Heart left ventricle (tissue), 16 donors: ENCODE measurements around the gene NBL1. TPM values are rescaled to one million over a fixed set of nuclear protein-coding genes. Genes with fewer than 3 reads are reported as not detected.

Source experiments
- ATAC-seq, 4 donors: fragments of 200-7000 bp; cut with Tn5 transposase; one replicate each; pipeline ENCODE4 v1.9.1; 2020 to 2022; ENCODE audit warnings: moderate library complexity in 4 of 4, mild to moderate bottlenecking in 3 of 4, moderate number of reproducible peaks in 1 of 4
- DNase-seq, 5 donors: peaks; one replicate each; pipeline ENCODE4 v3.0.0-alpha.2; 2020
- H3K27ac ChIP-seq, 12 donors: fragments of 200-600 bp; sonication (generic) in 4 of 12; one replicate each; pipeline versions ENCODE4 v1.5.0 to v1.8.0; 2016 to 2022; ENCODE audit warnings: mild to moderate bottlenecking in 2 of 12
- H3K27me3 ChIP-seq, 9 donors: fragments of 200-600 bp; sonication (generic) in 2 of 9; one replicate each; pipeline versions ENCODE4 v1.5.1 to v1.8.0; 2016 to 2022; ENCODE audit warnings: mild to moderate bottlenecking in 3 of 9
- H3K36me3 ChIP-seq, 9 donors: fragments of 200-600 bp; sonication (generic) in 2 of 9; one replicate each; pipeline versions ENCODE4 v1.5.0 to v1.8.0; 2018 to 2022; ENCODE audit warnings: mild to moderate bottlenecking in 2 of 9
- H3K4me1 ChIP-seq, 12 donors: fragments of 200-600 bp; sonication (generic) in 4 of 12; one replicate each; pipeline versions ENCODE4 v1.5.0 to v1.8.0; 2016 to 2022; ENCODE audit warnings: mild to moderate bottlenecking in 3 of 12
- H3K4me3 ChIP-seq, 12 donors: fragments of 200-600 bp; sonication (generic) in 4 of 12; one replicate each; pipeline versions ENCODE4 v1.5.0 to v1.8.0; 2017 to 2022; ENCODE audit warnings: mild to moderate bottlenecking in 9 of 12, moderate library complexity in 4 of 12
- H3K9me3 ChIP-seq, 12 donors: fragments of 200-600 bp; sonication (generic) in 4 of 12; one replicate each; pipeline versions ENCODE4 v1.5.0 to v1.8.0; 2016 to 2022; ENCODE audit warnings: mild to moderate bottlenecking in 1 of 12
- POLR2A ChIP-seq, 2 donors: fragments of 450-650 bp; IDR thresholded peaks; one replicate each; pipeline ENCODE4 v1.6.1; 2017; ENCODE audit warnings: antibody characterized with exemption in 2 of 2, mild to moderate bottlenecking in 2 of 2, moderate library complexity in 2 of 2
- WGBS, 4 donors: extraction: QIAGEN DNeasy Blood & Tissue Kit in 2 of 4; methylation state at CpG; one replicate each; pipeline versions ENCODE4 v1.1.5 to v1.1.7; 2013 to 2018; 5-methylcytosine and 5-hydroxymethylcytosine counted together
- intact Hi-C, 10 donors: fragments of 100-400 bp; cut with DNase I; formaldehyde crosslinking; loops; one replicate each; pipeline versions ENCODE4 v1.11.1 to v1.14.2; 2022
- polyA plus RNA-seq, 2 donors: library from polyadenylated mRNA; stranded (reverse); fragments of 200-250 nt; gene quantifications; one replicate each; pipeline ENCODE4 v1.2.3, GENCODE V29; 2013
- total RNA-seq, 9 donors: library from RNA; depleted of rRNA in 2 of 9; stranded (reverse); fragments of >200 nt in 2 of 9; fragmentation: NEBNext Ultra II Directional in 3 of 9; extraction: Animal tissue kit (Norgen Biotek cat#: 25700) in 3 of 9; gene quantifications; one replicate each; pipeline versions ENCODE4 v1.1.0 to v1.2.4, GENCODE V29; 2016 to 2023
- TF ChIP-seq, protein P1 (sequence below), 12 donors: fragments of 200-600 bp; sonication (generic) in 4 of 12; IDR thresholded peaks; one replicate each; pipeline versions ENCODE4 v1.5.0 to v1.8.0; 2018 to 2022; ENCODE audit warnings: antibody characterized with exemption in 12 of 12, mild to moderate bottlenecking in 5 of 12
- donor health status: ischemic (EF 13 %, LVEDD 7.1; RV severe dilation, severe dysfunction).
- donor health status: healthy with polysubstance abuse.
- donor health status: DM: no; HTN: yes; CAD: no.
- donor health status: DM: no; HTN: no; CAD: no.
- donor health status: ischemic (EF 25% LVEDD 6.9; RV normal size, moderate dysfunction).
- donor health status: ischemic (EF 25% LVEDD 5.7; RV mildly dilated, moderate dysfunction).
- donor health status: healthy.
- donor health status: DM: yes; HTN: yes; CAD: no.
- donor health status: ischemic (EF 35%, LVEDD 5.7; RV mildly dilated, moderate dysfunction).
- donor health status: nonischemic (EF 11% LVEDD 7.7; RV severe dilation, severe dysfunction).
- donor health status: DM: yes; HTN: yes; CAD: no.
- donor health status: PGD.
- donor health status: ischemic (EF 29% LVEDD 5.4; RV normal size, mild dysfunction).
- donor health status: nonischemic (EF 23%, LVEDD 6.1; RV moderate dilation, normal function).

NBL1 gene
- total and polyA plus RNA-seq, 11 donors, result 19.3 to 61.4 (median 33.1) TPM

DNA sequence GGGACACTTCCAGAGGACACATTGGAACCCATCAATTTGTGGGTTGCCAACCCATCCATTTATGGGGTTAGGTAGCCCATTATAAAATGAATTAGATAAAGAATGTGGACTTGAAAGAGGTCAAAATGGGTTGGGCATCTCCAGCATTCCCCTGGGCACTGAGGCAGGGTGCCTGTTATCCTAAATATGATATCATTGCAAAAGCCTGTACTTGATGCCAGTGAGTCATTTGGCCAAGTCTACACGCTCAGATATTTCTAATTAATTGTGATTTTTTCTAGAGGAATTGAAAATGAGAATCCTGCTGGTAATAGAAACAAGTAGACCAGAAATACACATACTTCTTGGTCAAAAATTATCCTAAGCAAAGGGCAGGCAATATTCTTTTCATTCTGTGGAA is 21.9 kb upstream of the NBL1 start:
- H3K9me3 ChIP-seq, result no peaks in the 10 kb centered on the region
- H3K4me3 ChIP-seq, result no peak overlapping the region
- H3K27me3 ChIP-seq, result no peaks in the 10 kb centered on the region
- intact Hi-C loops, result no loop called here
- peaks cover 0 to 46% (median 31%) of the 10 kb centered on the region in 12 donors for H3K4me1 ChIP-seq
- no peak for ATAC-seq
- peaks cover 0 to 56% (median 45%) of the 10 kb centered on the region in 9 donors for H3K36me3 ChIP-seq
- 65 to 89% (median 69%) methylated on average over 1 of the region's 1 CpG for WGBS, 4 donors
- TF ChIP-seq POLR2A (IDR thresholded peaks at IDR 0.05), result no peak
- TF ChIP-seq, protein P1, sequence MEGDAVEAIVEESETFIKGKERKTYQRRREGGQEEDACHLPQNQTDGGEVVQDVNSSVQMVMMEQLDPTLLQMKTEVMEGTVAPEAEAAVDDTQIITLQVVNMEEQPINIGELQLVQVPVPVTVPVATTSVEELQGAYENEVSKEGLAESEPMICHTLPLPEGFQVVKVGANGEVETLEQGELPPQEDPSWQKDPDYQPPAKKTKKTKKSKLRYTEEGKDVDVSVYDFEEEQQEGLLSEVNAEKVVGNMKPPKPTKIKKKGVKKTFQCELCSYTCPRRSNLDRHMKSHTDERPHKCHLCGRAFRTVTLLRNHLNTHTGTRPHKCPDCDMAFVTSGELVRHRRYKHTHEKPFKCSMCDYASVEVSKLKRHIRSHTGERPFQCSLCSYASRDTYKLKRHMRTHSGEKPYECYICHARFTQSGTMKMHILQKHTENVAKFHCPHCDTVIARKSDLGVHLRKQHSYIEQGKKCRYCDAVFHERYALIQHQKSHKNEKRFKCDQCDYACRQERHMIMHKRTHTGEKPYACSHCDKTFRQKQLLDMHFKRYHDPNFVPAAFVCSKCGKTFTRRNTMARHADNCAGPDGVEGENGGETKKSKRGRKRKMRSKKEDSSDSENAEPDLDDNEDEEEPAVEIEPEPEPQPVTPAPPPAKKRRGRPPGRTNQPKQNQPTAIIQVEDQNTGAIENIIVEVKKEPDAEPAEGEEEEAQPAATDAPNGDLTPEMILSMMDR (IDR thresholded peaks at IDR 0.05), result no peak
- no peak for DNase-seq
- H3K27ac ChIP-seq, result no peak overlapping the region

DNA sequence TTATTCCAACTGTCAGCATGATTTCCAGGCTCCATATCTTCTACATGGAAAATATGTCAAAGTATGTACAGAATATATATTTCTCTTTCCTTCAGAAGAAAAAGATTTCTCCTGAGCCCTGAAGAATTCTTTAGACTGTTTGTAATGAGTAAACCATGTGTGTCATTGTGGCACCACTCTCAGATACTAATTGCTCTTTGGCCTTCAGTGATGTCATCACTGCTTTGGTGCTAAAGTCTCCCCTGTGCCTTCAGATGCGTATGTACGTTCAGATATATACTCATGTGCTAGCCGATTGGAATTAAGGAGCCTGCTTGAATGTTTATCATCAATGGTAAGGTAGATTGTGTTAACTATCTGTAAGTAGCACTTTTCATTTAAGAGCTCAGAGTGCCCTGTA is 20.6 kb upstream of the NBL1 start:
- no peak overlapping the region for H3K4me3 ChIP-seq
- WGBS, 4 donors, result 80 to 97% (median 85%) methylated on average over 3 of the region's 3 CpGs
- H3K27ac ChIP-seq, result no peak overlapping the region
- peaks cover 0 to 57% (median 52%) of the 10 kb centered on the region in 9 donors for H3K36me3 ChIP-seq
- ATAC-seq, result no peak
- TF ChIP-seq, protein P1 (IDR thresholded peaks at IDR 0.05), result no peak
- TF ChIP-seq POLR2A (IDR thresholded peaks at IDR 0.05), result no peak
- peaks cover 0 to 43% (median 31%) of the 10 kb centered on the region in 12 donors for H3K4me1 ChIP-seq
- no peak for DNase-seq
- no peaks in the 10 kb centered on the region for H3K9me3 ChIP-seq
- intact Hi-C loops, result no loop called here
- no peaks in the 10 kb centered on the region for H3K27me3 ChIP-seq

DNA sequence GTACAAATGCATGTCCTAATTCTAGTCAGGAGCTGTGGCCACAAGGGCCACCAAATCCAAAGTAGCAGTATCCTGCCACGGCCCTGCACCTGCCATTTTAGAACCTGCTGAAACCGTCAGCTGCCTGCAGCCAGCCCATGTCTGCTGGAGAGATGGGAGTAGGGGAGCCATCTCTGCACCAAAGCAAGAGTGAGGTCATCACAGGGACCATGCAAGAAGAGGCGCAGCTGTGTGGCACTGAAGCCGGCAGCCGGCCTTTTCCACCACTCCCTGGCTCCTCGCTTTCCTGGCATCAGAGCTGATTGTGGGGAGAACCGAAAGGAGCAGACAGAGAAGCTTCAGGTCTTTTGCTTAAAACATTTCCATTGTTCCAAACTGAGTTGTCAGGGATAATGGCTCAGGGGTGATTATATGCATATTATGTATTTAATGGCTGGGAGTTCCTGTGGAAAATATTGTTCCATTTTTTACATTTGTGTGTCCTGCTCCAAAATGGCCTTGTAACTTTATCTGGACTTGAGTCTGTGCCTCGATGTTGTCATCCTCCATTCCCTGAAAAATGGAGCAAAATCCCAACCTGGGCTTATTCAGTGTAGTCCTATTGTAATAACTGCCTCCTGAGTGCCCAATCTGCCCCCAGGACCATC is 18.7 kb upstream of the NBL1 start:
- ATAC-seq (no peak), DNase-seq (no peak)
- peaks cover 0 to 72% (median 52%) of the 10 kb centered on the region in 9 donors for H3K36me3 ChIP-seq
- H3K4me3 ChIP-seq, result no peak overlapping the region
- WGBS, 4 donors, result 87 to 96% (median 95%) methylated on average over 8 of the region's 8 CpGs
- no peaks in the 10 kb centered on the region for H3K27me3 ChIP-seq
- intact Hi-C loops, result no loop called here
- TF ChIP-seq, protein P1 (IDR thresholded peaks at IDR 0.05), result no peak
- no peak for TF ChIP-seq POLR2A (IDR thresholded peaks at IDR 0.05)
- H3K4me1 ChIP-seq, result peaks cover 0 to 32% (median 15%) of the 10 kb centered on the region in 12 donors
- peak overlapping the region in 1 of 12 donors; percentile 59 for H3K27ac ChIP-seq
- H3K9me3 ChIP-seq, result no peaks in the 10 kb centered on the region

DNA sequence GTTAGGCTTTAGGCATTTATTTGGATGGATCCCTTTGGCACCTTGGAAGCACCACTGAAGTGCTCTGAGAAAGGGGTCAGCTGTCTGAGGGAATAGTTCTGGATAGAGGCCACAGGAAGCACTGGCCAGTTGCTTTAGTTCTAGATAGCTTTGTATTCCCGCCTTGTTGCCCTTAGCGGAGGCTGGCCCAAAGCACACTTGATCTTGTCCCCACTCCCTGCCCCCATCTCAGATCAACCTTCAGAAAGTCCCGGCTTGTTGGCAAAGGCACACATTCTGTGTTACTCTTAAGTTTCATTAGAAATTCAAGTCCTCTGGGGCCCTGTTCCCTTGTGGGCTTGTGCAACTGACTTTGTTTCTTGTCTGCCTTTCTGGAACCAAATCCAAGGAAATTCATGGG is 15.2 kb upstream of the NBL1 start:
- intact Hi-C loops, result no loop called here
- DNase-seq, result no peak
- no peaks in the 10 kb centered on the region for H3K9me3 ChIP-seq
- no peak for TF ChIP-seq POLR2A (IDR thresholded peaks at IDR 0.05)
- TF ChIP-seq, protein P1 (IDR thresholded peaks at IDR 0.05), result no peak
- no peak overlapping the region for H3K4me3 ChIP-seq
- H3K27me3 ChIP-seq, result no peaks in the 10 kb centered on the region
- no peak for ATAC-seq
- peaks cover 0 to 62% (median 43%) of the 10 kb centered on the region in 9 donors for H3K36me3 ChIP-seq
- no peak overlapping the region for H3K27ac ChIP-seq
- peaks cover 0 to 13% (median 0%) of the 10 kb centered on the region in 12 donors for H3K4me1 ChIP-seq
- WGBS, 4 donors, result 59 to 85% (median 81%) methylated on average over 3 of the region's 3 CpGs
